T follicular helper cell (primary cell): Measurements from ENCODE around the gene DCAF16.
"Not testable (repeated sequence)": the region's sequence is repeated elsewhere in the genome, so short reads cannot be mapped to it uniquely, and the experiment has no call there.

Experiments used
- DNase-seq: peaks from one replicate; pipeline ENCODE4 v3.0.0-alpha.2; 2020; ENCODE audit warnings: low read depth
- total RNA-seq, 2 experiments: gene quantifications; one replicate each; lab custom pipeline; 2026; lab: John Stamatoyannopoulos, UW

DCAF16 gene
- 54.4 to 75.3 reads per million in 2 experiments for total RNA-seq

GRCh38 chr4:17810260-17811077 is at the start of gene DCAF16, which contains the start of gene NCAPG:
DCAF16 (minus strand) TSS chr4:17810757; CDS start chr4:17804141, 6,616 bp downstream.
NCAPG (plus strand) TSS chr4:17810979; CDS start chr4:17811078, 99 bp downstream.
- DNase-seq: peak; percentile 98

- DNase-seq: no peak
Observed at GRCh38 chr4:17859793-17860406, 49.3 kb upstream of the DCAF16 start.

GRCh38 chr4:17854036-17854435 is 43.5 kb upstream of the DCAF16 start:
- DNase-seq: no peak

GRCh38 chr4:17851959-17852358 is 41.4 kb upstream of the DCAF16 start:
- DNase-seq: no peak

GRCh38 chr4:17850295-17850694 is 39.7 kb upstream of the DCAF16 start:
- DNase-seq: not testable (repeated sequence)

- DNase-seq: no peak
Observed at GRCh38 chr4:17846266-17846665, 35.7 kb upstream of the DCAF16 start.

GRCh38 chr4:17823871-17824669 is 13.5 kb upstream of the DCAF16 start:
- no peak for DNase-seq

GRCh38 chr4:17817027-17817426 is 6.5 kb upstream of the DCAF16 start:
- DNase-seq: no peak

GRCh38 chr4:17816142-17816541 is 5.6 kb upstream of the DCAF16 start:
- DNase-seq: no peak

GRCh38 chr4:17814140-17814539 is 3.6 kb upstream of the DCAF16 start:
- no peak for DNase-seq

- no peak for DNase-seq
Observed at GRCh38 chr4:17812801-17813200, 2.2 kb upstream of the DCAF16 start.

GRCh38 chr4:17812125-17812524 is 1.6 kb upstream of the DCAF16 start:
- no peak for DNase-seq

- no peak for DNase-seq
Observed at GRCh38 chr4:17811078-17811603, 584 bp upstream of the DCAF16 start.

- no peak for DNase-seq
Observed at GRCh38 chr4:17809667-17810066, 890 bp downstream of the DCAF16 start.

GRCh38 chr4:17807446-17807845 is 3.1 kb downstream of the DCAF16 start:
- DNase-seq: no peak

GRCh38 chr4:17805580-17806155 is 4.9 kb downstream of the DCAF16 start:
- DNase-seq: no peak

GRCh38 chr4:17797808-17798207 is 12.7 kb downstream of the DCAF16 start:
- no peak for DNase-seq

GRCh38 chr4:17794730-17795129 is 15.8 kb downstream of the DCAF16 start:
- DNase-seq: no peak

- DNase-seq: no peak
Observed at GRCh38 chr4:17788956-17789355, 21.6 kb downstream of the DCAF16 start.

GRCh38 chr4:17787315-17787714 is 23.2 kb downstream of the DCAF16 start:
- no peak for DNase-seq

- no peak for DNase-seq
Observed at GRCh38 chr4:17786567-17786966, 24.0 kb downstream of the DCAF16 start.

- DNase-seq: no peak
Observed at GRCh38 chr4:17785858-17786257, 24.7 kb downstream of the DCAF16 start.
